Measurements from ENCODE around the gene TMSB10. TPM values are rescaled to one million over a fixed set of nuclear protein-coding genes. Genes with fewer than 3 reads are reported as not detected.

TMSB10 gene
- total RNA-seq = 1,000 to 10,000 TPM; 4,520 to 4,885 TPM

DNA sequence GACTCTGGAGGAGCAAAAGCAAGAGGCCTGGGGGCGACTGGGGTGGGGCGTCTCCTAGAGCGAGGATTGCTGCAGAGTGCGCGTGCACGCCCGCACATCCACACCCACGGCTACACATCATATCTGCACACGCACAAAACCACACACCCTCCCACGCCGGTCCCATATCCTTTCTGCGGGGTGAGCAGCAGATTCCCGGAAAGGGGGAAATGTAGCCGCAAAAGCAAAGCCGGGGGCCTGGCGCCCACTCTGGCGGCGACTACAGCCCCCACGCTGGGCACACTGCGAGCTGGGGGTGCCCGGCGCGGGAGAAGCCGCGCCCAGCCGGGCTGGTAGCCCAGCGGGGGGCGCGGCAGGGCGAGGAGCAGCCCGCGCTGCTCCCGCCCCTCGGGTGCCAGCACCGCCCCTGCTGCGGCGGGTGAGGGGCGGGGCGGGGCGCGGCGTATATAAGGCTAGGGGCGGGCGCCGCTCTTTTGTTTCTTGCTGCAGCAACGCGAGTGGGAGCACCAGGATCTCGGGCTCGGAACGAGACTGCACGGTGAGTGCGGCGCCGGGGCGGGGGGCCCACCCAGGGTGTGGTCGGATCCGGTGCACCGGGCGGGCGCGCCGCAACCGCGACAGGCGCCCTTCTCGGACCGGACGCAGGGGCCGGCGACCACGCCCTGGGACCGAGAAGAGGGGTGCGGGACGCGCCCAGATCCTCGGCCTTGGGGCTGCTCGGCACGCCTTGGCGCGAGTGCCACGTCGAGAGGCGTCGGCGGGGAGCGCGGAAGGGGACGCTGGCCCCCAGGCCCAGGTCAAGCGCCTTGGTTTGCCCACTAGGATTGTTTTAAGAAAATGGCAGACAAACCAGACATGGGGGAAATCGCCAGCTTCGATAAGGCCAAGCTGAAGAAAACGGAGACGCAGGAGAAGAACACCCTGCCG, at the start of gene TMSB10:
Gene TMSB10 (plus strand): TSS at position 476 of the 927 bp plus-strand sequence.
- H3K27ac Mint-ChIP-seq = peak within 1 kb of the TSS; percentile 95
- peak; percentile 91 for DNase-seq
- CTCF ChIA-PET = interaction anchor here (0.6 to 16.2 kb wide), 14 partner anchors 8 to 389 kb away, joined by 3 to 222 read pairs (median 6); partner anchors contain the start of genes DNAH6 and TRABD2A
- peak; percentile 66 for ATAC-seq
- peaks cover 75% of the 10 kb centered on the region for H3K4me1 Mint-ChIP-seq (ENCODE audit: low read depth)
- peaks cover 5% of the 10 kb centered on the region for H3K9me3 Mint-ChIP-seq (ENCODE audit: insufficient read depth)
- H3K36me3 Mint-ChIP-seq (ENCODE audit: low read depth) = peaks cover 59% of the 10 kb centered on the region
- POLR2A ChIA-PET = interaction anchor here (0.9 to 5.1 kb wide), 15 partner anchors 7 to 124 kb away, joined by 3 to 90 read pairs (median 14); partner anchors contain the start of genes KCMF1 and TRABD2A
- H3K4me3 Mint-ChIP-seq = peak within 1 kb of the TSS; percentile 93
- H3K27me3 Mint-ChIP-seq (ENCODE audit: low read depth) = peaks cover 2% of the 10 kb centered on the region

DNA sequence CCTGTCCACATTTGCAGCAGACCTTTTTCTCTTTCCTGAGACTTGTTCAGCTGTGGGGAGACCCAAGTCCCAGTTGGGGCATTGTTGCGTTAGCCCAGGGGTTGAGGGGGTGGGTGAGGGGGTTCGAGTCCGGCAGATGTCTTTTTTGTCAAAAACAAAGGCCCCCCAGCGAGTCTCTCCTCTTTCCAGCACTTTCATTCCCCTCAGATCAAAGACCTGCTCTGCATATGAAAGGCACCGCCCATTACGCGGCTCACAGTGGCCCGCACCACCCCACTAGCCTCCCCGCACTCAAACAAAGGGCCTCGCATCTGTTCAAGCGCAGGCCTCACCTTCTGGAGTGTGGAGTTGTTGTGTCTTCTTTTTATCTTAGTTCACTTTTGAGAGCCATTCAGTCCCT, 49.7 kb upstream of the TMSB10 start:
- Mint-ChIP-seq H3K36me3 (ENCODE audit: low read depth) (peaks cover 80% of the 10 kb centered on the region), H3K27me3 (ENCODE audit: low read depth) (no peaks in the 10 kb centered on the region), H3K4me1 (ENCODE audit: low read depth) (peaks cover 93% of the 10 kb centered on the region), H3K27ac (peak overlapping the region; percentile 87), H3K4me3 (peak overlapping the region; percentile 51), H3K9me3 (ENCODE audit: insufficient read depth) (peaks cover 10% of the 10 kb centered on the region)
- ChIA-PET CTCF (interaction anchor here (1.6 to 4.6 kb wide), 3 partner anchors 9 to 115 kb away, joined by 4 to 28 read pairs (median 26); no protein-coding TSS in a partner anchor), POLR2A (interaction anchor here (0.7 to 3.5 kb wide), 3 partner anchors 9 to 25 kb away, joined by 3 to 13 read pairs (median 4); partner anchors contain the start of gene TRABD2A)
- DNase-seq = no peak
- ATAC-seq = peak; percentile 42

DNA sequence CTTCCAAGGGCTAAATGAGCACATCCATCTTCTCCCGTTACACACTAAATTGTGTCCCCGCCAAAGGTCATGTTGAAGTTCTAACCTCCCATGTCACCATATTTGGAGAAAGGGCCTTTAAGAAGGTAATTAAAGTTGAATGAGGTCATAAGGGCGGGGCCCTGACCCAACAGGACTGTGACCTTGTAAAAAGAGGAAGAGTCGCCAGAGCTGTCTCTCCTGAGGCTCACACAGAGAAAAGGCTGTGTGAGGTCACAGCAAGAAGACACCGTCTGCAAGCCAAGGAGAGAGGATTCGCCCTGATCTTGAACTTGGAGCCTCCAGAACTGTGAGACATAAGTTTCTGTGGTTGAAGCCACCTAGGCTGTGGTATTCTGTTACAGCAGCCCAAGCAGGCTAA, 48.7 kb upstream of the TMSB10 start:
- CTCF ChIA-PET = interaction anchor here (1.0 to 4.6 kb wide), 11 partner anchors 10 to 398 kb away, joined by 3 to 28 read pairs (median 8); partner anchors contain the start of gene SUCLG1
- Mint-ChIP-seq H3K4me3 (peak overlapping the region; percentile 40), H3K27ac (peak overlapping the region; percentile 87), H3K36me3 (ENCODE audit: low read depth) (peaks cover 76% of the 10 kb centered on the region), H3K9me3 (ENCODE audit: insufficient read depth) (peaks cover 10% of the 10 kb centered on the region), H3K27me3 (ENCODE audit: low read depth) (no peaks in the 10 kb centered on the region), H3K4me1 (ENCODE audit: low read depth) (peaks cover 92% of the 10 kb centered on the region)
- POLR2A ChIA-PET = interaction anchor here (0.9 to 3.5 kb wide), 6 partner anchors 7 to 204 kb away, joined by 3 to 13 read pairs (median 4); no protein-coding TSS in a partner anchor
- DNase-seq (peak; percentile 75), ATAC-seq (peak; percentile 80)

DNA sequence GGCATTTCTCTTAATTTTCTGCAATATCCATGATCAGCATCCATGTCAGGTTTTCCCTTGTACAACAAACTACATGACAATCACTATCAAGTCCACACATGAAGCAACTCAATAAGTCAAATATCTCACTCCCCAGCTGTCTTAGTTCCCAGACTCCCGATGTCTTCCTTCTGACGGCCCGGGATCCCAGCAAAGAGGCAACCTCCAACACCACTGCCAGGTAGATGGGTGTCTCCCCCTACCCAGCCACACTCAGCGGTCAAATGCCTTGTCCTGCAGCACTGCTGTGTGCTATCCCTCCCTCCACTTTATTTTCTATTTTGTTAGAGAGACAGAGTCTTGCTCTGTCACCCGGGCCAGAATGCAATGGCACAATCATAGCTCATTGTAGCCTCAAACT, 47.9 kb upstream of the TMSB10 start:
- Mint-ChIP-seq H3K27me3 (ENCODE audit: low read depth) (no peaks in the 10 kb centered on the region), H3K4me1 (ENCODE audit: low read depth) (peaks cover 92% of the 10 kb centered on the region), H3K4me3 (no peak overlapping the region), H3K27ac (peak overlapping the region; percentile 87), H3K36me3 (ENCODE audit: low read depth) (peaks cover 75% of the 10 kb centered on the region), H3K9me3 (ENCODE audit: insufficient read depth) (peaks cover 10% of the 10 kb centered on the region)
- ChIA-PET POLR2A (interaction anchor here (0.6 to 3.5 kb wide), 8 partner anchors 8 to 224 kb away, joined by 3 to 13 read pairs (median 4); no protein-coding TSS in a partner anchor), CTCF (interaction anchor here (0.7 to 4.6 kb wide), 22 partner anchors 8 to 398 kb away, joined by 3 to 28 read pairs (median 6); partner anchors contain the start of gene SUCLG1)
- ATAC-seq (no peak), DNase-seq (no peak)

DNA sequence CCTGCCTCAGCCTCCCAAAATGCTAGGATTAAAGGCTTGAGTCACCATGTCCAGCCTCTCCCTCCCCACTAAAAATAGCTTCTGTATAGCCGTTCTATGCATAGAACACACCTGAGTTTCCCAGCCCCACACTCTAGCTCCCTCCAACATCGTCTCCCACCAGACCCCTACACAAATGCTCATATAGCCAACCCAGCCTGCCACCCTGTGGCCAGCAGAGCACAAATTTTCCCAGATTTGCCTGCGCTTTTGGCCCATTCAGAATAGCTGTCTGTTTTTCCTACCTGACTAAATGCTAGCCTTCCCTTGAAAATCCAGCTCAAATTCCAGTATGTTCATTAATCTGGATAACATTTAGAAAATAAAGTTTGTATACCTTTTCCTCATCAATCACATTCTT, 47.3 kb upstream of the TMSB10 start:
- ChIA-PET POLR2A (interaction anchor here (0.6 to 3.5 kb wide), 6 partner anchors 9 to 225 kb away, joined by 3 to 13 read pairs (median 4); no protein-coding TSS in a partner anchor), CTCF (interaction anchor here (0.7 to 4.6 kb wide), 22 partner anchors 8 to 365 kb away, joined by 3 to 28 read pairs (median 6); no protein-coding TSS in a partner anchor)
- no peaks in the 10 kb centered on the region for H3K27me3 Mint-ChIP-seq (ENCODE audit: low read depth)
- peaks cover 93% of the 10 kb centered on the region for H3K4me1 Mint-ChIP-seq (ENCODE audit: low read depth)
- H3K9me3 Mint-ChIP-seq (ENCODE audit: insufficient read depth) = peaks cover 7% of the 10 kb centered on the region
- ATAC-seq = no peak
- peaks cover 74% of the 10 kb centered on the region for H3K36me3 Mint-ChIP-seq (ENCODE audit: low read depth)
- peak overlapping the region; percentile 26 for H3K4me3 Mint-ChIP-seq
- H3K27ac Mint-ChIP-seq = peak overlapping the region; percentile 87
- DNase-seq = no peak

DNA sequence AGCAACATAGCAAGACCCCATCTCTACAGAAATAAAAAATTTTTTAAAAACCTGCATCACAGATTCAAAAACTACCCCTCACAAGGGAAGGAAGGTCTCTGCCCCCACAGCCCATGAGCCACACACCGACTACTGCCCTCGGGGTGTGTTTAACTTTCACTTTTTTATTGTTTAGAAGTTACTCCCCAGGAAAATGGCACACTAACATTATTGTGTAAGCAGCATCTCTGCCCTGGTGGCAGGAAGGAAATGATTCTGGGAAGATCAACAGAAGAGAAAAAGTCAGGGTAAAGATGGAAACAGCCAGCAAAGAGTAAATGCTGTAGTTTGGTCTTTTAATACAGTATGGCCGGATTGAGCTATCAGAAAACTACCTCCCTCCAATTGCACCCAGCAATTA, 46.5 kb upstream of the TMSB10 start:
- peak overlapping the region; percentile 87 for H3K27ac Mint-ChIP-seq
- peak overlapping the region; percentile 44 for H3K4me3 Mint-ChIP-seq
- CTCF ChIA-PET = interaction anchor here (0.6 to 4.6 kb wide), 15 partner anchors 9 to 366 kb away, joined by 3 to 28 read pairs (median 7); no protein-coding TSS in a partner anchor
- ATAC-seq (no peak), DNase-seq (no peak)
- H3K9me3 Mint-ChIP-seq (ENCODE audit: insufficient read depth) = peaks cover 5% of the 10 kb centered on the region
- POLR2A ChIA-PET = no interaction called here
- peaks cover 72% of the 10 kb centered on the region for H3K36me3 Mint-ChIP-seq (ENCODE audit: low read depth)
- peaks cover 92% of the 10 kb centered on the region for H3K4me1 Mint-ChIP-seq (ENCODE audit: low read depth)
- no peaks in the 10 kb centered on the region for H3K27me3 Mint-ChIP-seq (ENCODE audit: low read depth)

DNA sequence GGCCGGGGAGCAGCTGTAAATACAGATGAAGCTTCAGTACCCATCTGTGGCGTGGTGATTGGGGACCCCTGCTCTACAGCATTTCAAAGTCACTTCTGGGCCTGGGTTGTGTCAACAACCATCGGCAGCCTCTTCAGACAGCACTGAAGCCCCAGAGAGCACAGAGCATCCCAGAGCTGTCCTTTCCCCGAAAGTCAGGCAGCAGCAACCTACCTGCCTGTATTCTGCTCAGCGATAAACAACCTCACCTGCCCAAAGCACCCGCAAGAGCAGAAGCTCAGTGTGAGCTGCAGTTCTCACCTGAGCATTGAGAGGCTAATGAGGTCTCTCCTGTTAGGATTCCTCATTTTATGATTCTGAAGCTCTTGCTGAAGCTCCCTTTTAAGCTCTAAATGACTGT, 43.9 kb upstream of the TMSB10 start:
- DNase-seq (no peak), ATAC-seq (no peak)
- CTCF ChIA-PET = interaction anchor here (0.8 to 3.2 kb wide), 13 partner anchors 9 to 370 kb away, joined by 3 to 25 read pairs (median 5); partner anchors contain the start of gene TRABD2A
- POLR2A ChIA-PET = interaction anchor here (0.7 to 1.6 kb wide), 4 partner anchors 19 to 64 kb away, joined by 3 to 4 read pairs (median 3); partner anchors contain the start of gene TRABD2A
- H3K4me1 Mint-ChIP-seq (ENCODE audit: low read depth) = peaks cover 92% of the 10 kb centered on the region
- H3K27me3 Mint-ChIP-seq (ENCODE audit: low read depth) = no peaks in the 10 kb centered on the region
- H3K36me3 Mint-ChIP-seq (ENCODE audit: low read depth) = peaks cover 71% of the 10 kb centered on the region
- H3K9me3 Mint-ChIP-seq (ENCODE audit: insufficient read depth) = no peaks in the 10 kb centered on the region
- no peak overlapping the region for H3K4me3 Mint-ChIP-seq
- H3K27ac Mint-ChIP-seq = peak overlapping the region; percentile 73

DNA sequence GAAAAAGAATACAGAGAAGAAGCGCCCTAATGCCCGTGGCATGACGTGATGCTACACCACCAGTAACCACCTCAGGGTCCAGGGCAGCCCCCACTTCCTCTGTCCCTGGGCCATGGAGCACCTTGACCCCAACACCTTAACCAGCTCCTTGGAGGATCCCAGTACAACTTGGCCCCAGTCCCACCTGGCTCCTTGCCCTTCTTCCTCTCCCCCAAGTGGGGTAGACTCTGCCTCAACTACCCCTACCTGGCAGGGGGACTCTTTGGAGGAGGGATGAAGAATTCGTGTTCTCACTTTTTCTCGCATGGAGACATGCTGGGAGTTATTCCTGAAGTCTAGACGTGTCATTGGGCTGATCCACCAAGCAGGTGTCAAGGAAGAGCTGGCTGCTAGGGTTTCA, 43.5 kb upstream of the TMSB10 start:
- no peaks in the 10 kb centered on the region for H3K27me3 Mint-ChIP-seq (ENCODE audit: low read depth)
- H3K36me3 Mint-ChIP-seq (ENCODE audit: low read depth) = peaks cover 70% of the 10 kb centered on the region
- DNase-seq = no peak

DNA sequence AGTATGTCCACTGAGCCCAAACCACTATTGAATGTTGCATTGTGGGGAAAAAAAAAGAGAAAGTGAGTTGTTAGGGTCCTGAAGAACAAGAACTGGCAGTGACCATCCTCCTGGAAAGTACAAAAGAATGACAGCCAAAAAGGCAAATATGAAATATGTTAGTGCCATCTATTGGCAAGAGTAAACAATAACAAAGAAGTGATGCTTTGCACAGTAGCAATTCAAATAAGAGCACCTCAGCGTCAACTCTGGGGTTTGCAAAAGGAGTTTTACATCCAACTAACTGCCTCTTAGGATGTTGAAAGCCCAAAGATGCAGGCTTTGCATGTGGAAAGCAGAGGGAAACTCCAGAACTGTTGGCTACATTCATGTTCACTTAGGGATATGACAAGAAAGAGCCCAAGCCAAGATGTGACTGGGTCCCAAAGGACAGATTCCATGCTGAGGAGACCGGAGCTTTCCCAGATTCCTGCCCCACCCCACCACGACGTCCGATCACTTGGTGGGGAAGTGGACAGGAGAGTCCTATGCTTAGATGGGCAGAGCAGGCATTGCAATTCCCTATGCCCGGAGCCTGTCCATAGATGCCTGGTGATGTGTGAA, 40.2 kb upstream of the TMSB10 start:
- Mint-ChIP-seq H3K4me1 (ENCODE audit: low read depth) (peaks cover 82% of the 10 kb centered on the region), H3K4me3 (no peak overlapping the region), H3K9me3 (ENCODE audit: insufficient read depth) (no peaks in the 10 kb centered on the region), H3K27ac (peak overlapping the region; percentile 75), H3K36me3 (ENCODE audit: low read depth) (peaks cover 67% of the 10 kb centered on the region), H3K27me3 (ENCODE audit: low read depth) (no peaks in the 10 kb centered on the region)
- peak; percentile 27 for DNase-seq
- ATAC-seq = peak; percentile 61
- ChIA-PET POLR2A (interaction anchor here (1.4 kb wide), 1 partner anchor 24 kb away, joined by 4 read pairs; no protein-coding TSS in a partner anchor), CTCF (interaction anchor here (0.5 to 2.7 kb wide), 24 partner anchors 10 to 374 kb away, joined by 3 to 18 read pairs (median 4); partner anchors contain the start of gene TRABD2A)

More for the DNA sequence above, 43.5 kb upstream of the TMSB10 start:
- Mint-ChIP-seq H3K4me1 (ENCODE audit: low read depth) (peaks cover 92% of the 10 kb centered on the region), H3K9me3 (ENCODE audit: insufficient read depth) (no peaks in the 10 kb centered on the region), H3K4me3 (no peak overlapping the region), H3K27ac (peak overlapping the region; percentile 73)
- ChIA-PET POLR2A (interaction anchor here (0.7 to 1.6 kb wide), 3 partner anchors 19 to 46 kb away, joined by 3 to 4 read pairs (median 3); partner anchors contain the start of gene TRABD2A), CTCF (interaction anchor here (0.7 to 3.2 kb wide), 15 partner anchors 9 to 414 kb away, joined by 3 to 25 read pairs (median 5); partner anchors contain the start of gene TRABD2A)
- no peak for ATAC-seq

DNA sequence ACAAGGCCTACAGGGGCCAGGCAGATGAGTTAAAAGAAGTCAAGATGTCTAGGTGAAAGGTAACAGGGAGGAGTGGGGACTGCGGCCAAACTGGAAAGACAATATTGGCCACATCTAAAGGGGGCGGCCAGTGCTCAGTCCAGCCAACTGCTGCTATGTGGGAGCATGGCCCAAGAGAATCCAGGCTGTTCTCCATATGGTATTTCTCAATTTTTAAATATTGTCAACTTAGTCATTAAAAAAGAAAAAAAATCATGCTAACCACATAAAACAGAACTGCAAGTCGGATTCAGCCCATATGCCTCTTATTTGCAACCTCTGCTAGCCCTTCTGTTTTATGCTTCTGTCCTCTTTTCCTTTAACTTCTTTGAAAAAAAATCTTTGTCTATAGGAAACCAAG, 39.3 kb upstream of the TMSB10 start:
- Mint-ChIP-seq H3K4me3 (no peak overlapping the region), H3K36me3 (ENCODE audit: low read depth) (peaks cover 69% of the 10 kb centered on the region), H3K27ac (no peak overlapping the region), H3K27me3 (ENCODE audit: low read depth) (no peaks in the 10 kb centered on the region), H3K4me1 (ENCODE audit: low read depth) (peaks cover 83% of the 10 kb centered on the region), H3K9me3 (ENCODE audit: insufficient read depth) (no peaks in the 10 kb centered on the region)
- POLR2A ChIA-PET = interaction anchor here (1.4 kb wide), 1 partner anchor 25 kb away, joined by 4 read pairs; no protein-coding TSS in a partner anchor
- CTCF ChIA-PET = interaction anchor here (1.0 to 2.7 kb wide), 5 partner anchors 11 to 368 kb away, joined by 4 to 18 read pairs (median 12); no protein-coding TSS in a partner anchor
- ATAC-seq (no peak), DNase-seq (no peak)
